HL-60 (cell line): ENCODE measurements around the gene GVQW3.

Source experiments
- DNase-seq, 2 experiments: peaks; one replicate each; pipeline ENCODE4 v3.0.0-alpha.2; 2010 to 2020; ENCODE audit warnings: low read depth in 1 of 2, low spot score in 1 of 2
- H3K27ac ChIP-seq: fragments of 250-450 bp; sonication (Bioruptor Pico); replicated peaks from 2 replicates; pipeline ENCODE4 v1.5.1; 2020; ENCODE audit warnings: mild to moderate bottlenecking, moderate library complexity
- H3K27me3 ChIP-seq: fragments of 250-450 bp; sonication (Bioruptor Pico); 2 replicates; pipeline ENCODE4 v1.5.1; 2021; ENCODE audit warnings: mild to moderate bottlenecking, moderate library complexity; ENCODE audit not compliant: insufficient read depth, poor library complexity, severe bottlenecking
- H3K4me3 ChIP-seq: replicated peaks from 2 replicates; pipeline ENCODE4 v1.5.1; 2011; ENCODE audit warnings: mild to moderate bottlenecking, control low read depth, low read length; ENCODE audit not compliant: insufficient read depth
- GABPA ChIP-seq: IDR thresholded peaks from 2 replicates; pipeline ENCODE4 v1.6.1; 2012; ENCODE audit warnings: low read depth
- POLR2AphosphoS5 ChIP-seq: IDR thresholded peaks from 2 replicates; pipeline ENCODE4 v1.6.1; 2012; ENCODE audit warnings: low read depth
- SPI1 ChIP-seq: IDR thresholded peaks from 2 replicates; pipeline ENCODE4 v1.6.1; 2012; ENCODE audit warnings: low read depth, mild to moderate bottlenecking, borderline replicate concordance
- TF ChIP-seq, protein P1 (sequence below): IDR thresholded peaks from 2 replicates; pipeline ENCODE4 v1.6.1; 2012; ENCODE audit warnings: low read depth; ENCODE audit not compliant: insufficient replicate concordance
- TF ChIP-seq, protein P2 (sequence below): IDR thresholded peaks from one replicate; pipeline ENCODE4 v1.5.1; 2011; ENCODE audit warnings: low read length, control low read depth, inconsistent platforms; ENCODE audit not compliant: insufficient read depth

The GVQW3 gene

DNA sequence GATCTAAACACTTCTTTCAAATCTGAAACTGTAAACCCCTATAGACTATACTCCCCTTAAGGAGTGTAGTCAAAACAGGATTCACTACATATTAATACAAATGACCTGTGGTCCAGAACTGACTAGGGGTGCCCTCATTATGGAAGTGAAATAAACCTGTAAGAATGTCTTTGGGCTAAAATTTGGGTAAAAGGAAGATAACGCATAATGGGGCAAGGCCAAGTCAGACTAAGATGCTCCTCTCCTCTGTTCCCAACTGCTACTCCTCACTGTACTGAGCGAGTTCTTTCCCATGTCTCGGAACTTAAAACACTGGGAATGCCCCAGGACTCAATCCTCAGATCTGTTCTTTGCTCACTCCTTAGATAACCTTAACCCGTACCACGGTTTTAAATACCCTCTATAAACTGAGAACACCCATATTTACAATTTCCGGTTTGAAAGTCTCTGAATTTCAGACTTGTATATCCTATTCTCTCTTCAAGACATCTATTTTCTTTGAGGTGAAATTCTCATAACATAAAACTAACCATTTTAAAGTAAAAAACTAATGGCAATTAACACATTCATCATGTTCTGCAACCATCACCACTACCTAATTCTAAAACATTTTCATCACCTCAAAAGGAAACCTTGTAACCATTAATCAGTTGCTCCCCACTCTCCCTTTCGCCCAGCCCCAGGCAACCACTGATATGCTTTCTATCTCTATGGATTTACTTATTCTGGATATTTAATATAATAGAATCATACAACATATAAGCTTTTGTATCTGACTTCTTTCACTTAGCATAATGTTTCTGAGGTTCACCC, 4.2 kb upstream of the GVQW3 start:
- Histone ChIP-seq H3K27me3 (no peaks in the 10 kb centered on the region), H3K27ac (no peak overlapping the region), H3K4me3 (no peak overlapping the region)
- DNase-seq, result no peak
- TF ChIP-seq, protein P1, sequence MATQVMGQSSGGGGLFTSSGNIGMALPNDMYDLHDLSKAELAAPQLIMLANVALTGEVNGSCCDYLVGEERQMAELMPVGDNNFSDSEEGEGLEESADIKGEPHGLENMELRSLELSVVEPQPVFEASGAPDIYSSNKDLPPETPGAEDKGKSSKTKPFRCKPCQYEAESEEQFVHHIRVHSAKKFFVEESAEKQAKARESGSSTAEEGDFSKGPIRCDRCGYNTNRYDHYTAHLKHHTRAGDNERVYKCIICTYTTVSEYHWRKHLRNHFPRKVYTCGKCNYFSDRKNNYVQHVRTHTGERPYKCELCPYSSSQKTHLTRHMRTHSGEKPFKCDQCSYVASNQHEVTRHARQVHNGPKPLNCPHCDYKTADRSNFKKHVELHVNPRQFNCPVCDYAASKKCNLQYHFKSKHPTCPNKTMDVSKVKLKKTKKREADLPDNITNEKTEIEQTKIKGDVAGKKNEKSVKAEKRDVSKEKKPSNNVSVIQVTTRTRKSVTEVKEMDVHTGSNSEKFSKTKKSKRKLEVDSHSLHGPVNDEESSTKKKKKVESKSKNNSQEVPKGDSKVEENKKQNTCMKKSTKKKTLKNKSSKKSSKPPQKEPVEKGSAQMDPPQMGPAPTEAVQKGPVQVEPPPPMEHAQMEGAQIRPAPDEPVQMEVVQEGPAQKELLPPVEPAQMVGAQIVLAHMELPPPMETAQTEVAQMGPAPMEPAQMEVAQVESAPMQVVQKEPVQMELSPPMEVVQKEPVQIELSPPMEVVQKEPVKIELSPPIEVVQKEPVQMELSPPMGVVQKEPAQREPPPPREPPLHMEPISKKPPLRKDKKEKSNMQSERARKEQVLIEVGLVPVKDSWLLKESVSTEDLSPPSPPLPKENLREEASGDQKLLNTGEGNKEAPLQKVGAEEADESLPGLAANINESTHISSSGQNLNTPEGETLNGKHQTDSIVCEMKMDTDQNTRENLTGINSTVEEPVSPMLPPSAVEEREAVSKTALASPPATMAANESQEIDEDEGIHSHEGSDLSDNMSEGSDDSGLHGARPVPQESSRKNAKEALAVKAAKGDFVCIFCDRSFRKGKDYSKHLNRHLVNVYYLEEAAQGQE, result no peak
- TF ChIP-seq, protein P2, sequence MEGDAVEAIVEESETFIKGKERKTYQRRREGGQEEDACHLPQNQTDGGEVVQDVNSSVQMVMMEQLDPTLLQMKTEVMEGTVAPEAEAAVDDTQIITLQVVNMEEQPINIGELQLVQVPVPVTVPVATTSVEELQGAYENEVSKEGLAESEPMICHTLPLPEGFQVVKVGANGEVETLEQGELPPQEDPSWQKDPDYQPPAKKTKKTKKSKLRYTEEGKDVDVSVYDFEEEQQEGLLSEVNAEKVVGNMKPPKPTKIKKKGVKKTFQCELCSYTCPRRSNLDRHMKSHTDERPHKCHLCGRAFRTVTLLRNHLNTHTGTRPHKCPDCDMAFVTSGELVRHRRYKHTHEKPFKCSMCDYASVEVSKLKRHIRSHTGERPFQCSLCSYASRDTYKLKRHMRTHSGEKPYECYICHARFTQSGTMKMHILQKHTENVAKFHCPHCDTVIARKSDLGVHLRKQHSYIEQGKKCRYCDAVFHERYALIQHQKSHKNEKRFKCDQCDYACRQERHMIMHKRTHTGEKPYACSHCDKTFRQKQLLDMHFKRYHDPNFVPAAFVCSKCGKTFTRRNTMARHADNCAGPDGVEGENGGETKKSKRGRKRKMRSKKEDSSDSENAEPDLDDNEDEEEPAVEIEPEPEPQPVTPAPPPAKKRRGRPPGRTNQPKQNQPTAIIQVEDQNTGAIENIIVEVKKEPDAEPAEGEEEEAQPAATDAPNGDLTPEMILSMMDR, result no peak
- TF ChIP-seq GABPA, result no peak
- no peak for TF ChIP-seq POLR2AphosphoS5
- no peak for TF ChIP-seq SPI1

DNA sequence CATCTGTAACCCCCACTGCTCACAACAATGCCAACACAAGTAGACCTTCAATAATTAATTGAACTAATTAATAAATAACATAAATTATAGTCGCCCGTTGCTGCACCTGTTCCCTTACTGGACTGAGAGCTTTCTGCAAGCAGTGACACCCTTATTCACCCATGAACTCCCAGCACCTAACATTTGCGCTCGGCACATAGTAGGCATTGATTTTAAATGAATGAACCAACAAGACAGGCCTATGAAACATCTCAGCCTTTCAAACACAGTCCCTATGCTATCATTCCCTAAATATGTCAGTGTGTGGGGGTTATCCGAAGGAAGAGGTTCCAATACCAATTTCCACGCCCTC, 1.3 kb upstream of the GVQW3 start:
- TF ChIP-seq SPI1, result no peak
- TF ChIP-seq, protein P1, result no peak
- TF ChIP-seq, protein P2, result no peak
- no peak for TF ChIP-seq GABPA
- TF ChIP-seq POLR2AphosphoS5, result no peak
- peak overlapping the region; percentile 61 for H3K27ac ChIP-seq

DNA sequence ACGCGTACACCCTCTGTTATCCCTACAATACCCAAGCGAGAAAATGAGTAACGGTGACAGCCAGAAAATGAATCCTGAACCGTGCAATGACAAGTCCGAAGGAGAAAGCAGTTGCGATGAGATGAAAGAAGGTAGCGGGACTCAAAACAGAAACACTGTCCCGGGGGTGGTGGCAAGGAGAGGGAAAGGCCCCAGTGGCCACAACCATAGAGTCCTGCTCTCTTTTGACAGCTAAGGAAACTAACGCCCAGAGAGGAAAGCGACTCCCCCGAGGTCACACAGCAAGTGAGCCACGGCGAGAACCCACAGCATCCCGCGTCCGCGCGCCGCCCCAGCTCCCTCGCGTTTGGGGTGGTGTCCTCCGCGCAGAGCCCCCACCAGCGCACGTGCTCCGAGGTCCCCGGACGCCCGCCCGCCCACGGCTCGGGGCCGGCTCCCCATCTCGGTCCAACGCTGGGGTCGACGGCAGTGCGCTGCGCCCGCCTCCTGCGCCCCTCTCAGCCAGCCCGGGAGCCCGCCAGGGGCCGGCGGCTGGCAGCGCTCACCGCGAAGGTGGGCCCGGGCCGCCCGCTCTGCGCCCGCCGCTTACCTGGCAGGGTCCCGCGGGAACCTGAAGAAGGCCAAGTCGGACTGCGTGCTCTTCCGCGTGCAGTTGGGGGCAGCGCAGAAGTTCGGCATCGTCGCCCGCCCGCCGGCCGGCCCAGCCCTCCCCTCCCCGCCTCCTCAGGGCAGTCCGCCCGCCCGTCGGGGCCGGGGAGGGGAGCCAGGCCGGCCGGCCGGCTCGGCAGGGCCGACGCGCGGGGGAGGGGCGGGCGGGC, 755 bp upstream of the GVQW3 start:
- DNase-seq, result peak; percentile 15 to 44
- H3K27me3 ChIP-seq, result no peaks in the 10 kb centered on the region
- peak overlapping the region; percentile 80 for H3K4me3 ChIP-seq
- H3K27ac ChIP-seq, result peak overlapping the region; percentile 61
- TF ChIP-seq, protein P2, result no peak
- TF ChIP-seq, protein P1, result no peak
- TF ChIP-seq GABPA, result no peak
- no peak; the same call in 1 of the 2 replicates for TF ChIP-seq POLR2AphosphoS5
- no peak for TF ChIP-seq SPI1

More for the DNA sequence above, 1.3 kb upstream of the GVQW3 start:
- Histone ChIP-seq H3K27me3 (no peaks in the 10 kb centered on the region), H3K4me3 (peak overlapping the region; percentile 80)
- no peak for DNase-seq
